Measurements from ENCODE around the gene ITGAE. TPM values are rescaled to one million over a fixed set of nuclear protein-coding genes. Genes with fewer than 3 reads are reported as not detected.

ITGAE gene
- total RNA-seq, 1 experiment from 2014 or later: 20.9 TPM

GRCh38 chr17:3719265-3719664, 81.7 kb downstream of the ITGAE start:
- ATAC-seq (no peak), DNase-seq (ENCODE audit: low read depth, low spot score) (no peak)
- H3K36me3 ChIP-seq (ENCODE audit: control insufficient read depth, insufficient read depth, low read length): peaks cover 9% of the 10 kb centered on the region
- TF ChIP-seq POLR2AphosphoS5 (IDR thresholded peaks at IDR 0.05; ENCODE audit: low read depth, low read length) (no peak), TCF7L2 (IDR thresholded peaks at IDR 0.05; ENCODE audit: low read depth, low read length) (no peak), SIN3A (IDR thresholded peaks at IDR 0.05; ENCODE audit: borderline replicate concordance, insufficient read depth, low read depth, low read length) (no peak), CTCF (IDR thresholded peaks at IDR 0.05) (no peak), REST (IDR thresholded peaks at IDR 0.05; ENCODE audit: insufficient read depth in 1 of 2, low read depth in 2 of 2, low read length in 1 of 2) (no peak)
- H3K4me1 ChIP-seq (ENCODE audit: control insufficient read depth, insufficient read depth, low read length): 0 out of 2 replicates have a peak, but pooled peaks cover 4% of the 10 kb centered on the region
- intact Hi-C loops (cut with micrococcal nuclease; ENCODE audit: unreplicated experiment): no loop called here
- H3K4me3 ChIP-seq (ENCODE audit: low read depth in 2 of 2, low read length in 2 of 2): no peak overlapping the region
- in situ Hi-C loops (cut with HindIII; ENCODE audit: low pct_unique_long_range_greater_than_20kb, low sequenced_read_pairs): no loop called here
- BruUV-seq (replicated peaks): no TSS peak
- ChIA-PET POLR2A (no interaction called here), CTCF (no interaction called here)
- no peaks in the 10 kb centered on the region for H3K9me3 ChIP-seq (ENCODE audit: control insufficient read depth, insufficient read depth, low read depth, low read length)
- H3K27ac ChIP-seq (ENCODE audit: low read length): no peak overlapping the region
- H3K27me3 ChIP-seq (ENCODE audit: control insufficient read depth, insufficient read depth, low read length): no peaks in the 10 kb centered on the region

GRCh38 chr17:3718201-3718600, 82.8 kb downstream of the ITGAE start:
- no TSS peak for BruUV-seq (replicated peaks)
- no peaks in the 10 kb centered on the region for H3K9me3 ChIP-seq (ENCODE audit: control insufficient read depth, insufficient read depth, low read depth, low read length)
- intact Hi-C loops (cut with micrococcal nuclease; ENCODE audit: unreplicated experiment) (no loop called here), in situ Hi-C loops (cut with HindIII; ENCODE audit: low pct_unique_long_range_greater_than_20kb, low sequenced_read_pairs) (no loop called here)
- DNase-seq (ENCODE audit: low read depth, low spot score): no peak
- POLR2A ChIA-PET: no interaction called here
- H3K36me3 ChIP-seq (ENCODE audit: control insufficient read depth, insufficient read depth, low read length): peaks cover 9% of the 10 kb centered on the region
- H3K27ac ChIP-seq (ENCODE audit: low read length): no peak overlapping the region
- CTCF ChIA-PET: no interaction called here
- ATAC-seq: no peak
- no peak for TF ChIP-seq CTCF (IDR thresholded peaks at IDR 0.05)
- TF ChIP-seq SIN3A (IDR thresholded peaks at IDR 0.05; ENCODE audit: borderline replicate concordance, insufficient read depth, low read depth, low read length): no peak
- 0 out of 2 replicates have a peak, but pooled peaks cover 4% of the 10 kb centered on the region for H3K4me1 ChIP-seq (ENCODE audit: control insufficient read depth, insufficient read depth, low read length)
- no peak overlapping the region for H3K4me3 ChIP-seq (ENCODE audit: low read depth in 2 of 2, low read length in 2 of 2)
- H3K27me3 ChIP-seq (ENCODE audit: control insufficient read depth, insufficient read depth, low read length): no peaks in the 10 kb centered on the region

Data from Panc1 (cell line).